PC-3 (cell line): ENCODE results near the gene DLGAP1. TPM values are rescaled to one million over a fixed set of nuclear protein-coding genes. Genes with fewer than 3 reads are reported as not detected.

Experiments used
- ATAC-seq: fragments of 200-7000 bp; cut with Tn5 transposase; 2 replicates; pipeline ENCODE4 v1.9.1; 2020; ENCODE audit warnings: mild to moderate bottlenecking, moderate library complexity
- BruUV-seq: library from RNA; stranded (reverse); fragments of 400-500 nt; replicated peaks from 2 replicates; lab custom pipeline; 2021; lab: Mats Ljungman, UMichigan
- CTCF ChIA-PET: fragments of 300-600 bp; sonication (Branson Sonifier 250); formaldehyde crosslinking; loops from one replicate; lab custom pipeline; 2022; ENCODE audit warnings: antibody characterized with exemption; lab: Charles Lee
- POLR2A ChIA-PET: fragments of 300-600 bp; sonication (Branson Sonifier 250); formaldehyde crosslinking; loops from one replicate; lab custom pipeline; 2022; ENCODE audit warnings: antibody characterized with exemption; ENCODE audit not compliant: unreplicated experiment; lab: Charles Lee
- DNase-seq: peaks from one replicate; pipeline ENCODE4 v3.0.0-alpha.2; 2015
- H2AFZ ChIP-seq: fragments of 300-600 bp; sonication (generic); 2 replicates; pipeline ENCODE4 v1.6.0; 2016; ENCODE audit warnings: antibody characterized with exemption, low read length
- H3F3A ChIP-seq: fragments of 300-600 bp; sonication (generic); one replicate; pipeline ENCODE4 v1.6.0; 2017; ENCODE audit warnings: antibody characterized with exemption, low read length, control low read depth, mild to moderate bottlenecking; ENCODE audit not compliant: unreplicated experiment
- H3K27ac ChIP-seq: fragments of 300-600 bp; sonication (generic); 2 replicates; pipeline ENCODE4 v1.5.1; 2016; ENCODE audit warnings: mild to moderate bottlenecking, low read length
- H3K27me3 ChIP-seq: fragments of 300-600 bp; sonication (generic); 2 replicates; pipeline ENCODE4 v1.6.1; 2016; ENCODE audit warnings: low read length, mixed read lengths
- H3K36me3 ChIP-seq: fragments of 300-600 bp; sonication (generic); 2 replicates; pipeline ENCODE4 v1.6.1; 2016; ENCODE audit warnings: low read depth, mixed run types, low read length, mixed read lengths
- H3K4me1 ChIP-seq: fragments of 300-600 bp; sonication (generic); 2 replicates; pipeline ENCODE4 v1.5.1; 2016; ENCODE audit warnings: low read length; ENCODE audit not compliant: insufficient read depth
- H3K4me2 ChIP-seq: fragments of 300-600 bp; sonication (generic); 2 replicates; pipeline ENCODE4 v1.6.0; 2016; ENCODE audit warnings: low read length
- H3K4me3 ChIP-seq: fragments of 300-600 bp; sonication (generic); 2 replicates; pipeline ENCODE4 v1.5.1; 2016; ENCODE audit warnings: mild to moderate bottlenecking, low read length, mixed read lengths
- H3K79me2 ChIP-seq: fragments of 300-600 bp; sonication (generic); 2 replicates; pipeline ENCODE4 v1.6.1; 2017; ENCODE audit warnings: low read length, mixed read lengths
- H3K9ac ChIP-seq: fragments of 300-600 bp; sonication (generic); 2 replicates; pipeline ENCODE4 v1.6.0; 2016; ENCODE audit warnings: mild to moderate bottlenecking, low read length
- H3K9me2 ChIP-seq: fragments of 300-600 bp; sonication (generic); replicated peaks from 2 replicates; pipeline ENCODE4 v1.6.1; 2016; ENCODE audit warnings: mixed run types, low read length, mixed read lengths
- H3K9me3 ChIP-seq: fragments of 300-600 bp; sonication (generic); 2 replicates; pipeline ENCODE4 v1.6.1; 2016; ENCODE audit warnings: low read length, mixed read lengths
- H4K20me1 ChIP-seq: fragments of 300-600 bp; sonication (generic); 2 replicates; pipeline ENCODE4 v1.6.1; 2016; ENCODE audit warnings: low read length, mixed read lengths
- EZH2 ChIP-seq: fragments of 300-600 bp; sonication (generic); IDR thresholded peaks from one replicate; pipeline ENCODE4 v1.6.1; 2017; ENCODE audit warnings: antibody characterized with exemption, mild to moderate bottlenecking, low read length; ENCODE audit not compliant: unreplicated experiment
- EZH2phosphoT487 ChIP-seq: fragments of 300-600 bp; sonication (generic); IDR thresholded peaks from 2 replicates; pipeline ENCODE4 v1.6.1; 2018; ENCODE audit warnings: mild to moderate bottlenecking, antibody characterized with exemption, low read length, borderline replicate concordance
- intact Hi-C: fragments of 100-400 bp; cut with micrococcal nuclease; formaldehyde crosslinking; loops from 2 replicates; pipeline ENCODE4 v1.9.0; 2023
- total RNA-seq: library from RNA; depleted of rRNA; stranded (reverse); fragments of >200 nt; gene quantifications from 2 replicates; pipeline ENCODE4 v1.2.3, GENCODE V29; 2014
- TF ChIP-seq, protein P1 (sequence below): fragments of 300-600 bp; sonication (generic); conservative IDR thresholded peaks from 2 replicates; pipeline ENCODE4 v1.5.1; 2017; ENCODE audit warnings: antibody characterized with exemption, low read depth, mild to moderate bottlenecking, low read length

The DLGAP1 gene
- total RNA-seq, 1 experiment from 2014 or later, result not detected

DNA sequence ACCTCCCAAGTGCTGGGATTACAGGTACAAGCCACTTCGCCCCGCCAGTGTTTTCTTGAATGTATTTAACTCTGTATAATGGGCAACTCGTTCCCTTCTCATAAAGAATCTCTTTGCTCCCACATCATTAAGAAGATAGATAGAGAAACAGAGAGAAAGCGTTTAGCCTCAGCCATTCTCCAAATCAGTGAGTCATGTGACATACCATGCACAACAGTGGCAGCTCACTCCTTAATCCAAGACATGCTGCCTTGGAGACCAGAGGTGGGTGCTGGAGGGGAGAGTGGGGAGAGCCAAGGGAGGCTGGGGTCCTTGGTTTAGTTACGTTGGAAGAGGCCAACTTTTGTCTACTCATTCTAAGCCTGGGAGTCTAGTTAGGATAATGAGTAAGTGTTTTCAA, 950.5 kb downstream of the DLGAP1 start:
- Histone ChIP-seq H3K4me2 (no peak overlapping the region), H3K79me2 (no peaks in the 10 kb centered on the region), H3K4me1 (peaks cover 8% of the 10 kb centered on the region), H3F3A (no peaks in the 10 kb centered on the region), H3K9me2 (0 out of 2 replicates have a peak, but pooled peaks cover 4% of the 10 kb centered on the region), H3K27ac (no peak overlapping the region), H3K9ac (no peak overlapping the region), H3K27me3 (no peaks in the 10 kb centered on the region), H3K4me3 (no peak overlapping the region), H2AFZ (no peak overlapping the region), H3K9me3 (no peaks in the 10 kb centered on the region), H3K36me3 (no peaks in the 10 kb centered on the region), H4K20me1 (no peaks in the 10 kb centered on the region)
- intact Hi-C loops, result no loop called here
- no peak for DNase-seq
- BruUV-seq, result no TSS peak
- ATAC-seq, result no peak
- POLR2A ChIA-PET, result interaction anchor here (0.6 kb wide), 1 partner anchor 318 kb away, joined by 3 read pairs; no protein-coding TSS in a partner anchor
- CTCF ChIA-PET, result interaction anchor here (0.5 kb wide), 1 partner anchor 223 kb away, joined by 5 read pairs; no protein-coding TSS in a partner anchor
- no peak for TF ChIP-seq EZH2
- TF ChIP-seq, protein P1, sequence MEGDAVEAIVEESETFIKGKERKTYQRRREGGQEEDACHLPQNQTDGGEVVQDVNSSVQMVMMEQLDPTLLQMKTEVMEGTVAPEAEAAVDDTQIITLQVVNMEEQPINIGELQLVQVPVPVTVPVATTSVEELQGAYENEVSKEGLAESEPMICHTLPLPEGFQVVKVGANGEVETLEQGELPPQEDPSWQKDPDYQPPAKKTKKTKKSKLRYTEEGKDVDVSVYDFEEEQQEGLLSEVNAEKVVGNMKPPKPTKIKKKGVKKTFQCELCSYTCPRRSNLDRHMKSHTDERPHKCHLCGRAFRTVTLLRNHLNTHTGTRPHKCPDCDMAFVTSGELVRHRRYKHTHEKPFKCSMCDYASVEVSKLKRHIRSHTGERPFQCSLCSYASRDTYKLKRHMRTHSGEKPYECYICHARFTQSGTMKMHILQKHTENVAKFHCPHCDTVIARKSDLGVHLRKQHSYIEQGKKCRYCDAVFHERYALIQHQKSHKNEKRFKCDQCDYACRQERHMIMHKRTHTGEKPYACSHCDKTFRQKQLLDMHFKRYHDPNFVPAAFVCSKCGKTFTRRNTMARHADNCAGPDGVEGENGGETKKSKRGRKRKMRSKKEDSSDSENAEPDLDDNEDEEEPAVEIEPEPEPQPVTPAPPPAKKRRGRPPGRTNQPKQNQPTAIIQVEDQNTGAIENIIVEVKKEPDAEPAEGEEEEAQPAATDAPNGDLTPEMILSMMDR, result no peak
- no peak for TF ChIP-seq EZH2phosphoT487

DNA sequence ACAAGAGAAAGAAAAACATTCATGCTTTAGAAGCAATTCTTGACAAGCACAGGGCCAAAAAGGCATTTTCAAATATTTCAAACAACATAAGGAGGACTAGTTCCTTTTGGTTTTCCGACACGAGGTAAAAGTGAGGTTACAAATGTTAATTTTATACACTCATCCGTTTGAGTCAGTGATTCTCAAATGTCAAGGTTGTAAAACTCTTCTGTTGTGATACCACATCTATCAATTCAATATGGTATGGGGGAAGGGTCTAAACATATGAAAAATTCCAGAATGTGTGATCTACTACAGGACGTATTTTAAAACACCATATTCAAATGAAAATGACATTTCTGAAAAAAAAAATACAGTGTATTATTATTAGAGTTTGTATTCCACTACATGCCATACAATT, 952.5 kb downstream of the DLGAP1 start:
- no peak for DNase-seq
- ChIA-PET CTCF (no interaction called here), POLR2A (no interaction called here)
- Histone ChIP-seq H4K20me1 (no peaks in the 10 kb centered on the region), H3K4me2 (no peak overlapping the region), H3F3A (no peaks in the 10 kb centered on the region), H3K36me3 (no peaks in the 10 kb centered on the region), H3K4me3 (no peak overlapping the region), H3K9me3 (no peaks in the 10 kb centered on the region), H3K9me2 (0 out of 2 replicates have a peak, but pooled peaks cover 4% of the 10 kb centered on the region), H2AFZ (no peak overlapping the region), H3K4me1 (peaks cover 8% of the 10 kb centered on the region), H3K27me3 (no peaks in the 10 kb centered on the region), H3K27ac (no peak overlapping the region), H3K9ac (no peak overlapping the region), H3K79me2 (no peaks in the 10 kb centered on the region)
- ATAC-seq, result no peak
- TF ChIP-seq EZH2 (no peak), EZH2phosphoT487 (no peak)
- TF ChIP-seq, protein P1, result no peak
- BruUV-seq, result no TSS peak
- intact Hi-C loops, result no loop called here

DNA sequence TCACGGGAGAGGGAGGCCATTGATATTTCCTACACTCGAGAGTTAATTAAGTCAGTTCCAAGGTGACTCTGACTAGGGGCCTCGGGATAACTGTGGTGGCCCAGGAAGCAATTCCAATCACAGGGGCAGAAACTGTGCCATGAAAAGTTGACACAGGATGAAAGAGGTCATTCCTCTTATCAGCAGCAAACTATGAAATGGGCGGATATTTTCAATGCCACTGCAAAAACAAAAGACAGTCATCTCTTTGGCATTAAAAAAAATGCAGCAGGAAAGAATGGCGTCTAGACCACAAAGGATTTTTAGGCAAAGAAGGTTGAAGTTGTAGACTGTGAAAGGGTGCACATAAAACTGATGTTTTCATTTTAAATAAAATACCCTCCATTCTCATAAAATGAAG, 955.1 kb downstream of the DLGAP1 start:
- H3K9me2 ChIP-seq, result 0 out of 2 replicates have a peak, but pooled peaks cover 4% of the 10 kb centered on the region
- intact Hi-C loops, result no loop called here
- H3K79me2 ChIP-seq, result no peaks in the 10 kb centered on the region
- no peak overlapping the region for H3K4me3 ChIP-seq
- ChIA-PET CTCF (no interaction called here), POLR2A (interaction anchor here (0.7 kb wide), 1 partner anchor 9 kb away, joined by 3 read pairs; no protein-coding TSS in a partner anchor)
- H3K4me2 ChIP-seq, result no peak overlapping the region
- no peak for DNase-seq
- H3K9ac ChIP-seq, result no peak overlapping the region
- no TSS peak for BruUV-seq
- H2AFZ ChIP-seq, result no peak overlapping the region
- peaks cover 8% of the 10 kb centered on the region for H3K4me1 ChIP-seq
- H3K9me3 ChIP-seq, result no peaks in the 10 kb centered on the region
- ATAC-seq, result no peak
- H3K36me3 ChIP-seq, result no peaks in the 10 kb centered on the region
- TF ChIP-seq EZH2phosphoT487, result no peak
- TF ChIP-seq EZH2, result no peak
- TF ChIP-seq, protein P1, result no peak
- H3F3A ChIP-seq, result no peaks in the 10 kb centered on the region
- H3K27me3 ChIP-seq, result no peaks in the 10 kb centered on the region
- H3K27ac ChIP-seq, result no peak overlapping the region
- no peaks in the 10 kb centered on the region for H4K20me1 ChIP-seq
